ENCODE measurements around the gene CSPG5. TPM values are rescaled to one million over a fixed set of nuclear protein-coding genes. Genes with fewer than 3 reads are reported as not detected.

CSPG5 gene, protein sequence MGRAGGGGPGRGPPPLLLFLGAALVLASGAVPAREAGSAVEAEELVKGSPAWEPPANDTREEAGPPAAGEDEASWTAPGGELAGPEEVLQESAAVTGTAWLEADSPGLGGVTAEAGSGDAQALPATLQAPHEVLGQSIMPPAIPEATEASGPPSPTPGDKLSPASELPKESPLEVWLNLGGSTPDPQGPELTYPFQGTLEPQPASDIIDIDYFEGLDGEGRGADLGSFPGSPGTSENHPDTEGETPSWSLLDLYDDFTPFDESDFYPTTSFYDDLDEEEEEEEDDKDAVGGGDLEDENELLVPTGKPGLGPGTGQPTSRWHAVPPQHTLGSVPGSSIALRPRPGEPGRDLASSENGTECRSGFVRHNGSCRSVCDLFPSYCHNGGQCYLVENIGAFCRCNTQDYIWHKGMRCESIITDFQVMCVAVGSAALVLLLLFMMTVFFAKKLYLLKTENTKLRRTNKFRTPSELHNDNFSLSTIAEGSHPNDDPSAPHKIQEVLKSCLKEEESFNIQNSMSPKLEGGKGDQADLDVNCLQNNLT
- total RNA-seq, result 10 to 100 TPM in 5 of 8 experiments, 1 to 10 TPM in 1, under 1 TPM in 2; 0.66 to 53.7 (median 15.6) TPM

DNA sequence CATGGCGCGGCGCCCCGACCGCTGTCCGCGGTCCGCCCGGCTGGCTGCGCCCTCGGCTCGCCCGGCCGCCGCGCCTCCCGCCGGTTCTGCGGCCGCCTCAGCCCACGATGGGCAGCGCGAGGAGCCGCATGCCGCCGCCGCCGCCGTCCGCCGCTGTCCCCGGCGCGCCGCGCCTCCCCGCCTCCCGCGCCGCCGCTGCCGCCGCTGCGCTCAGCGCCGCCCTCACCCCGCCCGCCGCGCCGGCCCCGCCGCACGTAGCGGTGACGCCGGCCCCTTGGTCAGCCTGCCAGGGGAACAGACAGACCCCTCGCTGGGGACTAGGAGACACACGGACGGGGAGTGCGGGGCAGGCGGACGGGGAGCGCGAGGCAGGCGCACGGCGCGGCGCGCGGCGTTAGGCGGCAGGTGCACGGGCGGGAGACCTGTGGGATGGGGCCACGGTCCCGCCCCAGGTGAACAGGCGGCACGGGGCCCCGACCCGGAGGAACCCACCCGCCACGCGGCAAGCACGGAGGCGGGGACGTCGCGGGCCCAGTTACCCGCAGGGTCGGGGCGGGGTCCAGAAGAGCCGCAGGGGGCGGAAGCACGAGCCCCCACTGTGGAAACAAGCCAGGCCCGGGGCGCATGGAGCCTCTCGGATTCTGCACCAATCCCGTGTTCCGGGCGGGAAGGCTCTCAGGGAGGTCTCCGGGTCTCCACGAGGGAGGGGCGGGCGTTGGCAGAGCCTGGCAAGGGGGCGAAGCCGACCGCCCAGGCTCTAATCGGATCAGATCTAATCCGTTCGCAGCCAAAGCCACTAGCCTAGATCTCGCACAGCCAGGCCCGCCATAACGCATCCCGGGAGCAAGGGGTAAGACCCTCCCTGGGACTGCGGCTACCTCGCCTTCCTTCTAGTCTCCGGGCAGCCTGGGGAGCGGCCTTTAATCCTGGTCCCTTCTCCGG lies at the start of gene CSPG5:
CSPG5 (minus strand) TSS at position 175 of the 942 bp plus-strand sequence; CDS start at position 3, 172 bp downstream.
- in situ Hi-C loops (cut with MboI; ENCODE audit: low pct_unique_long_range_greater_than_20kb in 2 of 9, low sequenced_read_pairs in 9 of 9, unreplicated experiment in 9 of 9), result no loop called here
- Histone ChIP-seq H3K4me3 (peak within 1 kb of the TSS; percentile 52 to 86 (median 75)), H3K4me1 (replicated peaks in 1 of 2) (peaks cover 18 to 23% of the 10 kb centered on the region in 2 donors), H3K27ac (peak within 1 kb of the TSS; percentile 22 to 54)
- ATAC-seq (replicated peaks in 6 of 8), result peak; percentile 35 to 61 (median 54)
- WGBS, 10 experiments, result no CpG with 5 or more reads among the region's 121 CpGs

GRCh38 chr3:47628426-47628825 lies 49.8 kb upstream of the CSPG5 start:
- H3K4me3 ChIP-seq, result no peak overlapping the region
- ATAC-seq (replicated peaks in 6 of 8), result no peak
- 60 to 93% (median 91%) methylated on average over 1 to 6 of the region's 6 CpGs; no CpG with 5 or more reads in 5 of the 10 experiments for WGBS, 10 experiments

GRCh38 chr3:47622671-47623461 lies 44.2 kb upstream of the CSPG5 start:
- in situ Hi-C loops (cut with MboI; ENCODE audit: low pct_unique_long_range_greater_than_20kb in 2 of 9, low sequenced_read_pairs in 9 of 9, unreplicated experiment in 9 of 9), result no loop called here
- H3K27ac ChIP-seq, result no peak overlapping the region
- no peak overlapping the region for H3K4me3 ChIP-seq
- peak in 1 of 8 experiments; percentile 75 for ATAC-seq (replicated peaks in 6 of 8)
- 67 to 100% (median 96%) methylated on average over 1 to 3 of the region's 3 CpGs for WGBS, 10 experiments
- H3K4me1 ChIP-seq (replicated peaks in 1 of 2), result no peaks in the 10 kb centered on the region

More at GRCh38 chr3:47628426-47628825, 49.8 kb upstream of the CSPG5 start:
- H3K4me1 ChIP-seq (replicated peaks in 1 of 2), result no peaks in the 10 kb centered on the region
- no peak overlapping the region for H3K27ac ChIP-seq
- in situ Hi-C loops (cut with MboI; ENCODE audit: low pct_unique_long_range_greater_than_20kb in 2 of 9, low sequenced_read_pairs in 9 of 9, unreplicated experiment in 9 of 9), result no loop called here

DNA sequence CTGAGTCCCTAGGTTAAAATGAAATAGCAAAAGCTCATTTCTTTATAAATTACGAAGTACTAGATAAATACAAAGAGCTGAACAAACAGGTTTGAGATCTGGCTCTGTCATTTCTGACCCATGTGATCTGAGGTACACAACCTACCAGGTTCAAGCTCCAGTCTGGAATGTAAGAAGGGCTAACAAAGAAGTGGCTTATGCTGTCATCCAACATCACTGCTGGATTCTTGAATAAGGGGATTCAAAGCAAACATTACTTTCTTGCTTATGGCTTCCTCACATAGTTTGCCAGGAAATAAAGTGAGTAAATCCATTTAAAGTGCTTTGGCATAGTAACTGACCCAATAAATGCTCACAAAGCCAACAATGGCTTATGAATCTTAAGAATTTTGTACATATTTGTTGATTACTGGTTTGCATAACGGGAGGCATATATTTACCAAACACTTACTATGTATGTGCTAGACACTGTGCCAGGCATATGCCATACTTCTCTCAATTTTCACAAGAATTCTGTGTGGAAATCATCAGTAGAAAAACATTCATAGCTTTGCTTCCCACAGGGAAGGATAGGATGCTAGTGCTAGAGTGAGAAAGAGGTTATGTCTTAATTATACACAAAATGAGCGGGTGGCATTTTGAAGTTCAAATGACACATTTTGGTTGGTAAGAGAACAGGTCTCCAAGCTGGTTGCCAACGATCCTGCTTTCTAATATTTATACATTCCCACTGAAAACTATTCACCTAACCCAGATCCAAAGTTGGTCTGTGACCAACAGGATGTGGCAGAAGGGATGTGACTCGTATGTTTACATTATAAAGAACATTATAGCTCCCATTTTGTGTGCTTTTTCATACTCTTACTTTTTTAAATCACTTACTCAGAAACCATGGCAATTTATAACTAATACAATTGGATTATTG lies 38.7 kb upstream of the CSPG5 start:
- Histone ChIP-seq H3K4me1 (replicated peaks in 1 of 2) (peaks cover 4 to 15% of the 10 kb centered on the region in 2 donors), H3K4me3 (no peak overlapping the region), H3K27ac (no peak overlapping the region)
- WGBS, 10 experiments, result 44 to 100% (median 78%) methylated on average over 2 to 4 of the region's 5 CpGs
- ATAC-seq (replicated peaks in 6 of 8), result peak in 4 of 8 experiments; percentile 27 to 83 (median 54)
- in situ Hi-C loops (cut with MboI; ENCODE audit: low pct_unique_long_range_greater_than_20kb in 2 of 9, low sequenced_read_pairs in 9 of 9, unreplicated experiment in 9 of 9), result no loop called here

DNA sequence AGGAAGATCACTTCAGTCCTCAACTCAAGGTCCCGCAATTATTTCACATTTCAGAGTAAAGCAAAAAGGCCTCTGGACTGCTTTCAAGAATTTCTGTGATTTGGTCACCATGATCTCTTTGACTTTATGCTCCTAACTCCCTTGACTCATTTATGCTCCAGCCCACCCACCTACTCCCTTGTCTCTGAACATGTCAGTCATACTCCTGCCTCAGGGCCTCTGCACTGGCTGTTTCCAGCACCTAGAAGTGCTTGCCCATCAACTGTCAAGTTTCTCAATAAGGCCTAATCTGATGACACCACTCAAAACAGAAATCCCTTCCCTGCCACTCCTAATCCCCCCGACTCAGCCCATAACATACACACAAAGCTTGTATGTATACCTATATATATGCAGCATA lies 36.1 kb upstream of the CSPG5 start:
- Histone ChIP-seq H3K4me3 (no peak overlapping the region), H3K27ac (no peak overlapping the region), H3K4me1 (replicated peaks in 1 of 2) (peaks cover 4 to 15% of the 10 kb centered on the region in 2 donors)
- in situ Hi-C loops (cut with MboI; ENCODE audit: low pct_unique_long_range_greater_than_20kb in 2 of 9, low sequenced_read_pairs in 9 of 9, unreplicated experiment in 9 of 9), result no loop called here
- WGBS, 10 experiments, result 67 to 100% (median 100%) methylated on average over 1 to 2 of the region's 2 CpGs; no CpG with 5 or more reads in 1 of the 10 experiments
- ATAC-seq (replicated peaks in 6 of 8), result no peak

- ATAC-seq (replicated peaks in 6 of 8), result peak in 7 of 8 experiments; percentile 30 to 78 (median 59)
- WGBS, 10 experiments, result 33 to 83% (median 40%) methylated on average over 1 to 4 of the region's 4 CpGs; no CpG with 5 or more reads in 5 of the 10 experiments
- Histone ChIP-seq H3K27ac (peak overlapping the region in 1 of 2 donors; percentile 67), H3K4me1 (replicated peaks in 1 of 2) (peaks cover 4 to 15% of the 10 kb centered on the region in 2 donors), H3K4me3 (no peak overlapping the region)
- in situ Hi-C loops (cut with MboI; ENCODE audit: low pct_unique_long_range_greater_than_20kb in 2 of 9, low sequenced_read_pairs in 9 of 9, unreplicated experiment in 9 of 9), result no loop called here
These were observed 35.1 kb upstream of the CSPG5 start for GRCh38 chr3:47613722-47614121.

DNA sequence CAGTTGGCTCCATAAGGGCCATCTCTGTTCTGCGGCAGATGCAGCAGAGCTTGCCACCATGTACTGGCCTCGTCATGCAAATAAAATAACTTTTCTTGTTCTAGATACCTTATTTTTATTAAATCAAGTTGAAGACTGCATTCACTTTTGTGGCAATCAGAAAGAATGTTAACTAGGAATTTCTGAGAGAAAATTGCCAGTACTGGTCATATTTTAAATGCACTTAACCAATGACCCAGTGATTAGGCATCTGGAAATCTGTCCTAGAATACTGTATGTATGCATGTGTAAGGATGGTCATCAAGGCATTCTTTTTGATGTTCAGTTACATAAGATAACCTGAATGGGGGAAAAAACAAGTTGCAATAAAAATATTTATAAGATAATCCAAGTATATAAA lies 34.2 kb upstream of the CSPG5 start:
- H3K27ac ChIP-seq, result no peak overlapping the region
- in situ Hi-C loops (cut with MboI; ENCODE audit: low pct_unique_long_range_greater_than_20kb in 2 of 9, low sequenced_read_pairs in 9 of 9, unreplicated experiment in 9 of 9), result no loop called here
- no peak overlapping the region for H3K4me3 ChIP-seq
- no peak for ATAC-seq (replicated peaks in 6 of 8)
- 90 to 100% (median 94%) methylated on average over 2 of the region's 2 CpGs; no CpG with 5 or more reads in 3 of the 10 experiments for WGBS, 10 experiments
- peaks cover 4 to 15% of the 10 kb centered on the region in 2 donors for H3K4me1 ChIP-seq (replicated peaks in 1 of 2)

- no peak overlapping the region for H3K27ac ChIP-seq
- H3K4me1 ChIP-seq (replicated peaks in 1 of 2), result peaks cover 4 to 15% of the 10 kb centered on the region in 2 donors
- peak in 2 of 8 experiments; percentile 66 to 74 for ATAC-seq (replicated peaks in 6 of 8)
- in situ Hi-C loops (cut with MboI; ENCODE audit: low pct_unique_long_range_greater_than_20kb in 2 of 9, low sequenced_read_pairs in 9 of 9, unreplicated experiment in 9 of 9), result no loop called here
- H3K4me3 ChIP-seq, result no peak overlapping the region
These were observed 33.5 kb upstream of the CSPG5 start for GRCh38 chr3:47612178-47612577.

GRCh38 chr3:47611576-47611975 lies 32.9 kb upstream of the CSPG5 start:
- ATAC-seq (replicated peaks in 6 of 8), result no peak
- Histone ChIP-seq H3K4me1 (replicated peaks in 1 of 2) (peaks cover 4 to 15% of the 10 kb centered on the region in 2 donors), H3K27ac (no peak overlapping the region), H3K4me3 (no peak overlapping the region)
- in situ Hi-C loops (cut with MboI; ENCODE audit: low pct_unique_long_range_greater_than_20kb in 2 of 9, low sequenced_read_pairs in 9 of 9, unreplicated experiment in 9 of 9), result no loop called here
- 20 to 100% (median 90%) methylated on average over 1 to 2 of the region's 2 CpGs; no CpG with 5 or more reads in 1 of the 10 experiments for WGBS, 10 experiments

- peak in 2 of 8 experiments; percentile 26 to 30 for ATAC-seq (replicated peaks in 6 of 8)
- Histone ChIP-seq H3K27ac (no peak overlapping the region), H3K4me3 (no peak overlapping the region), H3K4me1 (replicated peaks in 1 of 2) (peaks cover 4 to 15% of the 10 kb centered on the region in 2 donors)
- 0 to 100% (median 94%) methylated on average over 1 to 3 of the region's 3 CpGs; no CpG with 5 or more reads in 1 of the 10 experiments for WGBS, 10 experiments
- in situ Hi-C loops (cut with MboI; ENCODE audit: low pct_unique_long_range_greater_than_20kb in 2 of 9, low sequenced_read_pairs in 9 of 9, unreplicated experiment in 9 of 9), result no loop called here
These were observed 31.9 kb upstream of the CSPG5 start for GRCh38 chr3:47610583-47610982.

DNA sequence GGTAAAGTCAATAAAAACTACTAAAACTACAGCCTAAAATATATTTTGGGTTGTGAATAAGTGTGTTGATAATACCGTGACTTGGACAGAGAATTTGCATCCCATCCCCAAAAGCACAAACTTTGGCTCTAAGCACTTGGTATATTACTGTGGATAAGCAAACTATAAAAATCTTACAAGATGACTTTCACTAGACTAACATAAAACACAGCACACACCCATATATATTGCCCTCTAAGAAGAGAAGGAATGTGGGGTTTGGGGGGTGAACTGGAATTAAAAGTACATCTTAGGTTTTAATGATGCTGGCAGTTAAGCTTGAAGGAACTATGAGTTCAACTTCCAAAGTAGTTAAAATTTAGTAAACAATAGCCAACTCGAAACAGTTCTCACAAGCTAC lies 28.7 kb upstream of the CSPG5 start:
- in situ Hi-C loops (cut with MboI; ENCODE audit: low pct_unique_long_range_greater_than_20kb in 2 of 9, low sequenced_read_pairs in 9 of 9, unreplicated experiment in 9 of 9), result no loop called here
- Histone ChIP-seq H3K27ac (no peak overlapping the region), H3K4me3 (no peak overlapping the region), H3K4me1 (replicated peaks in 1 of 2) (no peaks in the 10 kb centered on the region)
- 79 to 100% (median 92%) methylated on average over 1 to 2 of the region's 2 CpGs; no CpG with 5 or more reads in 3 of the 10 experiments for WGBS, 10 experiments
- ATAC-seq (replicated peaks in 6 of 8), result no peak

Measured in motor neuron (in vitro differentiated cells).